IPS-NIHi11 (cell line): Measurements from ENCODE around the gene FKBP1A.

Experiments
- DNase-seq: peaks from one replicate; pipeline ENCODE4 v3.0.0; 2012; ENCODE audit warnings: mixed read lengths, low spot score

FKBP1A gene

DNA sequence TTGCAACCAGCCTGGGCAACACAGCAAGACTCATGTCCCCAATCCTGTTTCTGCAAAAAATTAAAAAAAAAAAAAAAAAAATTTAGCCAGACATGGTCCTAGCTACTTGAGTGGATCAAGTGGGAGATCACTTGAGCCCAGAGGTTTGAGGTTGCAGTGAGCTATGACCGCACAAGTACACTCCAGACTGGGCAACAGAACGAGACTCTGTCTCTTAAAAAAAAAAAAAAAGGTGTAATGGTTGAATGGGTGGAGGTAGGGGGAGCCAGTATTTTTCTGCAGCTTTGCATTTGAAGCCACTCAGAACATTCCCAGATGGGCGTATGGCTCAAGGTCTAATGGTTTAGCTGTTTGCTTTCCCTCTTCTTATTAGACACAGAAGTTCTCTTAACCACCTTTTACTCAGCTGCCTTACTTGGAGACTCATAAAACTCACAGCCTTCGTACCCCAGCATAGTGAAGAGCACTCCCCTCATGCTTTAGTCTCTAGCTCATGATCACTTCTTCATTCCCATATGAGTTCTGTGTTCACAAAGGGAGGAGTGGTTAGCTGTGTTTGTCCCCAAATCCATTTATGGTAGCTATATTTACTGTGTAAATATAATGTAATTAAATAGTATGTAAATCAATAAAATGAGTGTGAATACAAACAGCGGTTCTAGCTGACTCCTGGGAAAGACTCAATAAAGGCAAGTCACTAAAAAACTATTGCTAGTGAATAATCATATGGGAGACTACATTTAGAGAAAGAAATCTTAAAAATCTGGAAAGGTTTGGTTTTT lies 9.0 kb downstream of the FKBP1A start:
- DNase-seq = no peak

DNA sequence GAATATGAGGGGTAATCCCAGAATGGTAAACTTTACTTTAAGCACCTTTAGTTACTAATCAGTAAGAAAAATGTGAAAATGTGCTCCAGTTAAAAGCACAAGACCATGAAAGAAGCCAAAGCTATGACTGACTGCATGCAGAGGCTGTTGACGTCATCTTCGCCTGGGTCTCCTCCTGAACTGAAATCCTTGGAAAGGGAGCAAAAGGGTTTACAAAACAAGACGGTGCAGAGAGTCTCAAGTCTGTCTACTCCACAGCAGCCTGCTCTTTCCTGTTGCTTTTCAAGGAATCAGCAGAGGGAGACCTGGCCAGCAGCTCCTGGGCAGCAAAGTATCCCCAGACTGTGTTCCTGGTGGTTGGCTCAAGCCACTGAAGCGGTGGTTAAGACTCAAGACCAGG lies 10.2 kb downstream of the FKBP1A start:
- DNase-seq = no peak

DNA sequence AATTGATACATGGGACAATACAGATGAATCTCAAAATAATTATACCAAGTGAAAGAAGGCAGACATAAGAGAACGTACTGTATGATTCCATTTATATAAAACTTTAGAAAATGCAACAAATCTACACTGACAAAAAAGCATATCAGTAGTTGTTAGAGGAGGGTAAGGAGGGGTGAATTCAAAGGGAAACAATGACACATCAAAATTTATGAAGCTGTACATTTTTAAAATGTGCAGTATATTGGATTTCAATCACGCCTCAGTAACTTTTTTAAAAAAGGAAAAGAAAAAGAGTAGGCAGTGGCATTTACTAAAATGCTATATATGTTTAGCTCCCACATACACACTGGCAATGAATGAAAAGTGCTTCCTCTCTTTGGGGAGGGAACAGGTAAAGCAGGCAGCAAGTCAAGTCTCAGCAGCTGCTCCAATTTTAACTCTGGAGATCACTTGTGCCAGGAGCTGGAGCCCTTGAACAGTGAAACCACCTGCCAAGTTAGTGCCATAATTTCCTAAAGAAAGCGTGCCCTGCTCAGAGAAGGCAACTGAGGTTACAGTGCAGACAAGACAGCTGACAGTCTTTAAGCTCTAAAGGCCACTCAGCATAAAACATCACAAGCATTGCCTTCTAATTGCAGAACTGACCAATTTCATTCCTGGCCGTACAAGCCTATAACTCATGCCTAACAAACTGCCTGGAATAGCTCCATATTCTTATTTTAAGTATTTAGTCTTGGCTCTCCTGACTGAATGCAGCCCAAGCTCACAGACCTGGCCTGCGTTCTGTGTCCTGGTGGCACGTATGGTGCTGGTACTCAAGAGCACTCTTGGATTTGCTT lies 10.9 kb downstream of the FKBP1A start:
- DNase-seq = no peak

DNA sequence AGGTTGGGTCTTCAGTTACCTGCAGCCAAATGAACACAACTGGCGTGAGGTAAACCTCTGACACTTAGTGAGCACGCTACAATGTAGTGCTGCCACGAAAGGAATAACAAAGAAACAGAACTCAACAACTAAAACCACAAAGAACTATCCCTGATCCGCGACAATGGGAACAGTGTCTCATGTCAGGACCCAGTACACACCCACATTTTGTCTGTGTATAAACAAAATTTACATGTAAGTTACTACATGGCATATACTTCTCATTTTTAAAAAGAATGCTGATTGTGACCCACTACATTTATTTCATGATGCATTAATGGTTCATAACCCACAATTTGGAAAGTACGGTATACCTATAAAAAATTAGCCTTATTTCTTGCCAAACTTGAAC lies 14.1 kb downstream of the FKBP1A start:
- no peak for DNase-seq

DNA sequence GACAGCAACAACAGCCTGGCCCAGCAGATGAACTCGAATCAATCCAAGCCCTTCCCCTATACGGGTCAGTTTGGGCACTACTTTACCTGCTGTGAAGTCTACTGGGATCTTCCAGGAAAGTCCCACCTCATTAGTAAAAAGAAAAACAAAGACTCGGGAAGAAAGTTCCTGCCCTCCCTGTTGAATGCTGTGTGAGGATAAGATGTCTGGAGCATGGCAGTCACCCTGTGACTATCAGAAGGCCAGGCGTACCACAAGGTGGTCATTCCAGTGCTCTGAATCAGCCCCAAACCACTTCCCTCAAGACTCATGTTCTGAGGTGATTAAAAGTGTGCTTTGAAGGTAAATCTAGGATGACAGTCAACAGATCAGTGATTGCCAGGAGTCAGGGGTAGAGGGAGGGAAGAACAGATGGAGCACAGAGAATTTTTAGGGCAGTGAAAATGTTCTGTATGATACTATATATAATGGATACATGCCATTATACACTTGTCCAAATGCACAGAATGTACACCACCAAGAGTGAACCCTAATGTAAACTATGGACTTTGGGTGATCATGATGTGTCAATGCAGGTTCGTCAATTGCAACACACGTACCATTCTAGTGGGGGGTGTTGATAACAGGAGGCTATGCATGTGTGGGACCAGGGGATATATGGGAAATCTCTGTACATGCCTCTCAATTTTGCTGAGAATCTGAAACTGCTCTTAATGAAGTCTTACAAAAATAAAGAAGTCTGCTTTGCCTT lies 14.7 kb downstream of the FKBP1A start:
- no peak for DNase-seq

DNA sequence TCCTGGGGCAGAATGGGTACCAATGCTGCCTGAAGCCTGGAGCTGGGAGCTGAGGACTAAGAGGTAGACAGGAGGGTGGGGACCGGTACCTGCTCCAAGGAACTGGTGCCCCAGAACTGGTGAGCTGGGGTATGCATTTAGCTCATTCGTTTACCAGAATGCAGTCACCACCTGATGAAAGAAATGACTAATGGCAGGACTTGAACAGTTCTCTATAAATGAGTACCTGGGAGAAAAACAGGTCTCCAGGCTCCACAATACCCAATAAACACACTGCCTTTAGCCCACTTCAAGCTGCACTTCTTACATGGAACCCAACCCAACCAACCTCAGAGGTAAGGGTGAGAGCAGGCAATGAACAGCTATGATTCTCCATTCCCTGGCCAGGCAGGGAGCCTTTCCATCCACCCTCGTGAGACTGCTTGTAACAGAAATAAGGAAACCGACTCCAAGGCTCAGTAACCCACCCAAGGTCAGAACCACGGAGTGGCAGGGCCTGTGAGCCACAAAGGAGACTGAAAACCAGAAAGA lies 15.4 kb downstream of the FKBP1A start:
- DNase-seq = no peak

DNA sequence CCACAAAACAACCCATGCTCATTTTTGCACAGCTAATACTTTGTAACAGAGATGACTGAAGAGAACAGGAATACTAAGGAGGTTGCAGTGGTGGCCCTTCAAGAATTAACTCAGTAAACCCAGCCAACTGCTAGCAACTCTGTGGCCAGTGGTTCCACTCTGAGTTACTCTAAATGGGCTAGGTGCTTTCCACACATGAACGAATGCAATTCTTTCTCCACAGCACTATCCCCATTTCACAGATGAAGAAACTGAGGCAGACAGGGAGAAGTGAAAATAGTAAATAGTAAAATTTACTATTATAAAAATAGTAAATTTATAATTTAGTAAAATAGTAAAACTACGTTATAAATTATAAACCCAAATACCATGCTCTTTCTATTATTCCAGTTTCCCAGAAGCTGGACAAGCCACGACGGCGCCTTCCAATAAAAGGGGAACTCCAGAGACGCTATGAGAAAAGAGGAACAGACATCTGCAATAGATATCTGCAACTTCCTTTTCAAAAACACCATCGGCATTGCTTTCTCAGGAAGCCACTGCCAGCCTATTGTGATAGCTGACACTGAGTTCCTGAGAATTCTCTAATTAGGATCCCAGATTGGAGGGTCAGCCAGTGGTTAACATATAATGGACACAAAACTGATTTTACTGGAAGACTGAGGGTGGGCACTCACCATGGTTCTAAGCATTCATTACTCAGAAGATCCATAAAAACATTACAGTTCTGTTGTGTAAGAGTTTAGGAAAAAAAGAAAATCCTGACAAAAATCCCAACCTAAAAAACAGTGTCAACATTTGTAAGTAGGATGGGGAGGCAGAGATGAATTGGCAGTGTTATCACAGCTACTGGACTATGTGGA lies 16.2 kb downstream of the FKBP1A start:
- no peak for DNase-seq

DNA sequence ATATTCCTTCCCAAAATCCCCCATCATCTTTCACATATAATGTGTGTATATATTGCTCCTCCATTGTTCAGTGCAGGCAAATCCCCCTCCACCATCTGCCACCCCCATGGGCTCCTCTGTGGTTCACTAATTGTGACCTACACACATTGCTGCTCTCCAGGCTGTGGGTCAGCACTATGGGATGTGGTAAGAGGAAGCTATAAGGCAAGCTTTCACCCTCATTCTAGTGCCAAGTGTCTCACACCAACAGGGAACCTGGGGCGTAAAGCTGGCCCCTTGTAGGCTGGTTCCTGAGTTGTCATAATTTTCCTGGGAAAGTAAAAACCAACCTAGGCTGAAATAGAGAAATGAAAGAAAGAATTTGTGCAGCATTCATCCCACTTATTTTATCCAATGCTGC lies 16.8 kb downstream of the FKBP1A start:
- no peak for DNase-seq

DNA sequence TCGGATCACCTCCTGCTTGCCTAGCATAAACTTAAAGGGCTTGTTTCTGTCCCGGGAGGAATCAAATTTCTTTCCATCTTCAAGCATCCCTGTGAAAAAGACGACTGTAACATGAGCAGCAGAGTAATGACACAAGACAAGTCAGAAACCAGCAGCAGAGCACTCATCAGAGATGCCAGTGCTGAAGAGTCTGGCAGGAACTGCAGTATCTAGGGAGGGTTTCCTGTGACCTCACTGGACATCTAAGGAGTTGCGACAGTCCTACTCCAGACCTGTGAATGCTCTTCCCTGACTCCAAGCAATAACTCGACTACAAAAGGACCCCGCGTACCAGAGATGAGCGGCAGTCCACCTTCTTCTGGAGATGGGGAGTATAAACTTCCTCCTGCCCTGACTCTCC lies 17.3 kb downstream of the FKBP1A start:
- DNase-seq = no peak

DNA sequence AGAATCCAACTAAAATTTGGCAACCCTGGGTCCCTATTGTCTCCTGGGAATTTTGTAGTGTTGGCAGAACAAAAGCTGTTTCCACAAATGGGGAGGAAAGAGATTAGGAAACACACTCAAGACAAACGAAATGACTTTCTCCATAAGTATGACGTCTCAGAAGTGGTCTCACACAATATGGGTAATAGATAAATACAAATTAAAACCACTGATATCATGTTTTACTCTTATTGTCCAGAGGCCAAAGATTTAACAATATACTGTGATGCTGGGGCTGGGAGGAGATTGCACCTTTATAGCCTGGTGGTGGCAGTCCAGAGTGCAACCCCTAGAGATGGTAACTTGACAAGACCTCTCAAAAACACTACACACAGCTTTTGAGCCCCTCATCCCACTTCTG lies 18.6 kb downstream of the FKBP1A start:
- DNase-seq = no peak

DNA sequence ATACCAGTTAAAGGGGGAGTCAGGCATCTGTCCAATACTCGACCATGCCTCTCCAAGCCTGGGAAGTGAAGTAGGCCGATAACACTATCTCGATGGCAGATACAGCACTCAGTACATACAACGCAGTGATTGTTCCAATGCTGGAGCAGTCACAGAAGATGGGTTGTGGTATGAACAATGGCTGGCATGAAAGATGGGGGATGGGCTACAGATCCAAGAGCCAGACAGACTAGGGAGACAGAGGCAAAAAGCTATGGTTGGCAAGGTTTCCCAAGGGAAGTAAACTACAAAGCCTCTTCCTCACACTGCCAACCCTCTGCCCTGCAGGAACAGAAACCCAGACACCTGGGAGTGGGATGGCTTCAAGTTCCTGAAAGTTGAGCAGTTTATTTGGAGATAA lies 19.2 kb downstream of the FKBP1A start:
- no peak for DNase-seq

DNA sequence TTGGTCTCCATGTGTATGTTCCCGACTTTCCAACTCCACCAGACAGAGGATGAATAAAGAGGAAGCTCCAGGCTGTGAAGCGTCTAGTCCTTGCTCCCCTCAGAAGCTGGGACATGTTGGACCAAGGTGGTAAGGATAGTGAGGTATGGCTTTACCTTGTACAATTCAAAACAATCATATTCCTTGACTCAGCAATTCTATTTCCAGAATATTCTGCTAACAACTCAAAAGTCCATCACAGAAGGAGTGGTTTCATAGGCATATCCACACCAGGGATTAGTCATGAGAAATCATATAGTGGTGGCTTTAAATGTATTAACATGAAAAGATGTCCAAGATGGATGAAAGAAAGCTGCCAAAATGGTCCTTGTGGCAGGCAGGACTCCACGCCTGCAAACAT lies 19.8 kb downstream of the FKBP1A start:
- no peak for DNase-seq

DNA sequence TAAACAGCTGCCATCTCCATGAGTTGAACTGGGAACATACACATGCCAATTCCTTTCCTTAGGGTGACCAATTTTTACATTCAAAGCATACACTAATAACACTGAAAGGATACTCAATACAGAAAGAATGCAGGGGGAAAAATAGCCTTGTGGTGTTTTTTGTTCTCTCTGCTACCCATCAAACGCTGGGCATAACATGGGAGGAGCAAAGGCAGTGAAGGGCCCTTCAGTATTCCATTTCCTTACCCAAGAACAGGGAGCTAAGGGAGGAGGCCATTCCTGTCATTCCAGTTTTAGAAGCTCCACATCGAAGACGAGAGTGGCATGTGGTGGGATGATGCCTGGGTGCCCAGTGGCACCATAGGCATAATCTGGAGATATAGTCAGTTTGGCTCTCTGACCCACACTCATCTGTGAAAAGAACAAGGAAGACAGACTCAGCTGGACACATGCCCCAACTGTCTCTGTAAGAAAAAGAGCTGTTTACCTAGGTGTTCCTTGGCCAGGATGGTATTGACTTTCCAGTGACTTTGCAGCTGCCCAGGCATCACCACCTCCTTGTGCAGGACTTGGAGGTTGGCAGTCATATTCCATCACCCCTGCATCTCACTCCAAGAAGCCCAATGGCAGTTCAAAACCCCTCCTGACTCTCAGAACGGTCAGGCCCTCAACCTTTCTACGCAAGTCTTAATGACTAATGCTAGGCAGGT lies 20.9 kb downstream of the FKBP1A start:
- DNase-seq = no peak

DNA sequence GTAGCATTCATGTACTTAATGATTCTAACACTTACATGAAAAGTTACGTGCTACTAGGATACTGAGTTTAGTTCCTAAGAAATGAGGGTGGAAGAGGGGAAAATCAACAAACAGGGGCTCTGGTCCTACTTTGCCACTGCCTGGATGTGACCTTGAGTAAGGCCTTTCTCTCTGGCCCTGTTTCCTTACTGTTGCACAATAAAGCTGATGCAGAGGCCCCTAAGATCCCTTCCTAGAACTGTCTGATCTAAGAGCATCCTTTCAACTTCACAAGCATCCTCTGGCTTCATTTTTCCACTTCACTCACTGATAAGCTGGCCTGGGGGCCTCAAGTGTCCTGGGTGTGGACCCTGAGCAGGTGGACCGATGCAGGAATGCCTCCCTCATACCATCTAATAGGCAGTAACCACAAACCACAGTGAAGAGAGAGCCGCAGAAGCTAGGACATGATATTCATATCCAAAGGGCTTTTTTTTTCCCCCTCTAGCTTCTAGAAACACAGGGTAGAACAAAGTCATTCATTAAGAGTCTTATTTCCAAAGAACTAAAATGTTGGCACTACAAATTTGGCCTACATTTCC lies 21.6 kb downstream of the FKBP1A start:
- no peak for DNase-seq

DNA sequence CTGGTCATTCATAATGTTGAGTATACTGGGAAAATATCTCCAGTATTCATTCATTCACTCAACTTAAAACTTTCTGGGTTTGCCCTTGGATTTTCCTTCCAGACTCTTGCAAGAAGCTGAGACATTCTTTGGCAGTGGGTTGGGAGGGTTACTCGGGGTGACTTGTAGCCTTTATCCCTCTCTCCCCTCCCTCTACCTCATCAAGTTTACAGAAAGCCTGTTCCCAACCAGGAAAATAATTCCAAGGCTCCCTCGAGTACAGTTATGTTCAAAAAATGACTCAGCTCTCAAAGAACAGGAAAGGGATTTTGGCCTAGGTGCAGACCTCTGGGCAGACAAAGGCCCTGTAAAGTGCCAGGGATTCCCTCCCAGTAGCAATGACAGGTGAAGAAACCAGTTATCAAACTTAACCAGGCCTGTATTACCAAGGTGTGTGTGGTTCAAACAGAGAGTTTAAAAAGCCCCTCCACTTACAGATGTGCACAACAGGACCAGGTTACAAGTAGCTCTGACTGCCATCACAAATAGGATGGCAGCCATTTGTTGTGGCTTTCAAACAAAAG lies 22.2 kb downstream of the FKBP1A start:
- no peak for DNase-seq

DNA sequence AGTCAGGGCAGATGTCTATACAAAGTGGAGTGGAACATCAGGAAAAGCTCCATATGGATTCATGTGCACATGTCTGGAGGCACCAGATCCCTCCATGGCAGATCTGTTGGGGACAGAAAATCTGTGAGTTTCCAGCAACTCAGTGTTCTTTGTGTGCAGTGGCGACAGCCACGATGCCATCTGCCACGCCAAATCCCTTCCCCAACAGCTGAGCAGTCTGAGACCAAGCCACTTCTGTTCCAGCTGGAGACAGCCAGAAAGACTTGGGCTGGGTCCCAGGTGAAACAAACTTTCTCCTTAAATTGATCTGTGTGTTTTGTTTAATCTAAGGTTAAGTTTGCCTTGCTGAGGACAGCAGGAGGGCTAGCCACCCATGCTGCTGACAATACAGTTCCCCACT lies 22.9 kb downstream of the FKBP1A start:
- no peak for DNase-seq

DNA sequence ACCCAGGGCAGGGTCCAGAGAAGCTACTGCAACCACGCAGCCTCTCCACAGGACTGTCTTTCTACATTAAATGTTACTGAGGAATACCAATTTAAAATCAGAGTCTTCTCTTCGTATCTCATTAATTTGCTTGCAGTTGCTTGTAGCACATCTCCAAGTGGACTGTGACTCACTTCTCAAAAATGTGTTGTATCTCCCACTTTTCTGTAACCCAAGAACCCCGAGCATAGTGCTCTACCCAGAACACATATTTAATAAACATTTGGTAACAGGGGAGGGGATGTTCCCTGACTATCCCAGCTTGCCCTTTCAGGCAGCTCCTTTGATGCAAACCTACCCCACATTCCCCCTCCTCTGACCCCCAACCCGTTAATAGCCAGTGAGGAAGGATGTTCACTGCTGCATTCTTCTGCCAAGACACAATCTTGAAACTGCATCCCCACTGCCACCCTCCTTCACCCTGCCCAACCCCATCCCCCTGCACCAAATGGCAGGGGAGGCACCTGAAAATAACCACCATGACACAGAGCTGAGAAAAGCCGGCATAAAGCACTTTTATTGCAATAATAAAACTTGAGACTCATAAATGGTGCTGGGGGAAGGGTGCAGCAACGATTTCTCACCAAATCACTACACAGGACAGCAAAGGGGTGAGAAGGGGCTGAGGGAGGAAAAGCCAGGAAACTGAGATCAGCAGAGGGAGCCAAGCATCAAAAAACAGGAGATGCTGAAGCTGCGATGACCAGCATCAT lies 24.2 kb downstream of the FKBP1A start:
- no peak for DNase-seq

DNA sequence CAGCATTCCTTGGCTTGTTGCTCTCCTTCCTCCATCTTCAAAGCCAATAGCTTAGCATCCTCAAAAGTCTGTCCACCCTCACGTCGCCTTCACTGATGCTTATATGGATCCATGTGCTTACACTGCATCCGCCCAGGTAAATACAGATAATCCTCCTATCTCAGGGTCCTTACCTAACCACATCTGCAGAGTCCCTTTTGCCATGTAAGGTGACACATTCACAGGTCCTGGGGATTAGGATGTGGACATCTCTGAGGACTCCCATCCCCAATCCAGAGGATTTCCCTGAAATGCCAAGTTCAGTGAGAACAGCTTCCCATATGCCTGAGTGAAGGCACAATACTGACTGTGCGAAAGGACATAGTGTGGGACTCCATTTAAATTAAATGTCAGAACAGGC lies 25.4 kb downstream of the FKBP1A start:
- DNase-seq = no peak

DNA sequence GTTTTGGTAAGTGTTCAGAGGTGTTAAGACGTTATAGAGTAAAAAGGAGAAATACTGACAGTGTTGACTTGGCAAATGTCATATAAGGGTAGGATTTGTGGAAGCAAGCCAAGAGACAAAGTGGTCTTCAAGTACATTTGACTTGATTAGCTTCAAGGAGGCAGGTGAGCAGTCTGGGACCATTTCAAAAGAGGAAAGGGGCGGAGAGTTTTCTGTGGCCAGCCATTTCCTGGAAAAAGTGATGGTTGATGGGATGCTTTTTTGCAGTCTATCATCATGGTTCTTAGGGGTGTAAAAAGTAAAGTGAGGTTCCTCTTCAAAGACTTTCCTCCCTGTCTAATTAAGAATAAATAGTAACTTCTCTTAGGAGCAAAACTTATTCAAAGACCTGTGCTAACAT lies 28.7 kb downstream of the FKBP1A start:
- DNase-seq = no peak

DNA sequence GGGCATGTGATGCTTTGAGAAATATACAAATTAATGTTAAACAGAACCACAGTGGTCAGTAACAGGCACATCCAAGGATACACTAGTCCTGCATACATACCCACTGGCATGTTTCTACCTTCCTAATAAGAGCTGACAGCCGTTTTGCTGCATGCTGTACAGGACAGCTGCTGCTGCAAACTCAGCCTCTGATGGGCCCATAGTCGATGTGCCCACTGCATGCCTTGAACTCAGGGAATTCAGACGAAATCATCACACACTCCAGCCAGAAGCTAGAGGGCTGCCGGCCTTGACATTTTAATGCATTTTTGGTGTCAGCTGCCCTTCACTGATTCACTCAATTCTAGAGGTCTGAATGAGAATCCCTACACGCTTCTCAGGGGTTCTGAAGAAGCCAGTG lies 29.3 kb downstream of the FKBP1A start:
- DNase-seq = no peak
